Measurements from ENCODE around the gene ROMO1.
"Not testable (repeated sequence)": the region's sequence is repeated elsewhere in the genome, so short reads cannot be mapped to it uniquely, and the experiment has no call there.

The ROMO1 gene

DNA sequence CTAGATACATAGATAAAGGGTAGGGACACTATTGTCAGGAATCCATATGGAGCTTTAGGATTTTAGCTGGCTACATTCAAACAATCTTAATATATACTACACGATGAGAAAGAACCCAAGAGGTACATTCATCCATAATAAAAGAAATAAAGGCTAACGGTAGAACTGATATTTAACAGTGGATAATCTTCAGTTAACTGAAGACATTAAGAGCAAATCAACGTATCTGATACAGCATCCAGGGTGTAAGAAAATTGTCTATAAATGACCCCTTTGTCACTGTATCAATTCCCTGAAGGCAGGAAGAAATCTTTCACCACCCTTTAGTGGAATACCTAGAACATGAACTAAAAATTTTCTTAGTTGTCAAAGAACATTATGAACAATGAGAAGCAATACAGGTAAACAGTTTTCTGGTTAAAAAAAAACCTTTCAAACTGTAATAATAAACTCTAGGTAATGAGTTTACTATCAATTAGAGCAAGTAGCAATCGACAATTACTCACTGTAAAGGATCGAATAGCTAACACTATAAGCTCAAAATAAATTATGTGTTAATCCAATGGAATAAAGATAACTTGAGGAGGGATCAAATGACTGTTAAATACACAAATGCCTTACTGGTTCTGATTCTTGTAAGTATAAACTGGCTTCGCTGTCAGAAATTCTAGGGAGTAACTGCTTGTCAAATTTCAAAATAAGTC is 11.8 kb downstream of the ROMO1 start:
- peaks cover 37% of the 10 kb centered on the region for H3K4me1 Mint-ChIP-seq (ENCODE audit: low read depth)

GRCh38 chr20:35711588-35712209 is 12.5 kb downstream of the ROMO1 start:
- H3K27ac Mint-ChIP-seq = peak overlapping the region; percentile 47
- no peak for DNase-seq (ENCODE audit: low spot score)
- peaks cover 65% of the 10 kb centered on the region for H3K36me3 Mint-ChIP-seq (ENCODE audit: low read depth)
- H3K4me3 Mint-ChIP-seq = peak overlapping the region; percentile 46
- H3K4me1 Mint-ChIP-seq (ENCODE audit: low read depth) = peaks cover 38% of the 10 kb centered on the region
- no peaks in the 10 kb centered on the region for H3K27me3 Mint-ChIP-seq (ENCODE audit: low read depth)
- H3K9me3 Mint-ChIP-seq = no peaks in the 10 kb centered on the region

More for the DNA sequence above, 11.8 kb downstream of the ROMO1 start:
- Mint-ChIP-seq H3K4me3 (peak overlapping the region; percentile 46), H3K27me3 (ENCODE audit: low read depth) (no peaks in the 10 kb centered on the region), H3K27ac (peak overlapping the region; percentile 47), H3K9me3 (no peaks in the 10 kb centered on the region), H3K36me3 (ENCODE audit: low read depth) (peaks cover 66% of the 10 kb centered on the region)
- DNase-seq (ENCODE audit: low spot score) = no peak

DNA sequence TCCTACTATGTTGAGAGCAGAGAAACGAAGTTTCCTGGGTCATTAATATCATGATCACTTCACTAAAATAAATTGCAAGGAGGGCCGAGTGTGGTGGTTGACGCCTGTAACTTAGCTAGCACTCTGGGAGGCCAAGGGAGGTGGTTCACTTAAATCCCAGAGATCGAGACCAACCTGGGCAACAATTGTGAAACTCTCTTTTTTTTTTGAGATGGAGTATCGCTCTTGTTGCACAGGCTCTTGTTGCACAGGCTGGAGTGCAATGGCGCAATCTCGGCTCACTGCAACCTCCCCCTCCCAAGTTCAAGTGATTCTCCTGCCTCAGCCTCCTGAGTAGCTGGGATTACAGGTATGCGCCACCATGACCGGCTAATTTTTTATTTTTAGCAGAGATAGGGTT is 13.9 kb downstream of the ROMO1 start:
- H3K4me3 Mint-ChIP-seq; H3K27me3 Mint-ChIP-seq (ENCODE audit: low read depth): not testable (repeated sequence)

GRCh38 chr20:35714127-35714526 is 14.9 kb downstream of the ROMO1 start:
- H3K4me3 Mint-ChIP-seq = no peak overlapping the region

More for the DNA sequence above, 13.9 kb downstream of the ROMO1 start:
- not testable (repeated sequence) for H3K27ac Mint-ChIP-seq; DNase-seq (ENCODE audit: low spot score); H3K9me3 Mint-ChIP-seq
- Mint-ChIP-seq H3K4me1 (ENCODE audit: low read depth) (peaks cover 40% of the 10 kb centered on the region), H3K36me3 (ENCODE audit: low read depth) (peaks cover 66% of the 10 kb centered on the region)

DNA sequence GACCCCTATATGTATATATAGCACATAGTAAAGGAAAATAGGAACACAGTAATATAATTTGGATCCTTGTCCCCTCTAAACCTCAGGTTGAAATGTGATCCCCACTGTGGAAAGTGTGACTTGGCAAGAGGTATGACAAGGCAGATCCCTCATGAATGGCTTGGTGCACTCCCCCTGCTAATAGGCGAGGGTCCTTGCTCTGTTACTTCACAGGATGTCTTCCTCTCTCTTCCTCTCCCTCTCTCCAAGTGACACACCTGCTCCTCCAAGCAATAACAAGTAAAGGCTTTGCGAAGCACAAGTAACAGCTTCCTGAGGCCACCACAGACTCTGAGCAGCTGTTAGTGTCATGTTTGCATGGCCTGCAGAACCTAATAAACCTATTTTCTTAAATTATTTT is 16.4 kb downstream of the ROMO1 start:
- Mint-ChIP-seq H3K9me3 (no peaks in the 10 kb centered on the region), H3K4me3 (no peak overlapping the region), H3K36me3 (ENCODE audit: low read depth) (peaks cover 66% of the 10 kb centered on the region), H3K27me3 (ENCODE audit: low read depth) (no peaks in the 10 kb centered on the region), H3K4me1 (ENCODE audit: low read depth) (peaks cover 38% of the 10 kb centered on the region), H3K27ac (no peak overlapping the region)
- DNase-seq (ENCODE audit: low spot score) = no peak

More at GRCh38 chr20:35714127-35714526, 14.9 kb downstream of the ROMO1 start:
- no peaks in the 10 kb centered on the region for H3K9me3 Mint-ChIP-seq
- no peaks in the 10 kb centered on the region for H3K27me3 Mint-ChIP-seq (ENCODE audit: low read depth)
- H3K4me1 Mint-ChIP-seq (ENCODE audit: low read depth) = peaks cover 39% of the 10 kb centered on the region
- no peak for DNase-seq (ENCODE audit: low spot score)
- no peak overlapping the region for H3K27ac Mint-ChIP-seq
- H3K36me3 Mint-ChIP-seq (ENCODE audit: low read depth) = peaks cover 66% of the 10 kb centered on the region

GRCh38 chr20:35716330-35716729 is 17.1 kb downstream of the ROMO1 start:
- Mint-ChIP-seq H3K4me3 (no peak overlapping the region), H3K36me3 (ENCODE audit: low read depth) (peaks cover 65% of the 10 kb centered on the region), H3K4me1 (ENCODE audit: low read depth) (peaks cover 33% of the 10 kb centered on the region), H3K27me3 (ENCODE audit: low read depth) (no peaks in the 10 kb centered on the region), H3K27ac (no peak overlapping the region), H3K9me3 (no peaks in the 10 kb centered on the region)
- DNase-seq (ENCODE audit: low spot score) = no peak

DNA sequence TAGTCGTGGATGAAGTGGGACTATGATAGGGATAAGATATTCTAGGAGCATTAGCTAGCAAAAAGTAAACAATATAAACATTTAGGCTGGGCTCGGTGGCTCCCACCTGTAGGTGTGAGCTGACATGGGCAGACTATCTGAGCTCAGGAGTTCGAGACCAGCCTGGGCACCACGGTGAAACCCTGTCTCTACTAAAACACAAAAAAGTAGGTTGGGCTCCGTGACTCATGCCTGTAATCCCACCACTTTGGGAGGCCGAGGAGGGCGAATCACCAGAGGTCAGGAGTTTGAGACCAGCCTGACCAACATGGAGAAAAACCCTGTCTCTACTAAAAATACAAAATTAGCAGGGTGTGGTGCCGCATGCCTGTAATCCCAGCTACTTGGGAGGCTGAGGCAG is 19.1 kb downstream of the ROMO1 start:
- not testable (repeated sequence) for H3K4me3 Mint-ChIP-seq; H3K27ac Mint-ChIP-seq; H3K27me3 Mint-ChIP-seq (ENCODE audit: low read depth); H3K9me3 Mint-ChIP-seq; DNase-seq (ENCODE audit: low spot score)
- peaks cover 67% of the 10 kb centered on the region for H3K36me3 Mint-ChIP-seq (ENCODE audit: low read depth)
- H3K4me1 Mint-ChIP-seq (ENCODE audit: low read depth) = peaks cover 30% of the 10 kb centered on the region

DNA sequence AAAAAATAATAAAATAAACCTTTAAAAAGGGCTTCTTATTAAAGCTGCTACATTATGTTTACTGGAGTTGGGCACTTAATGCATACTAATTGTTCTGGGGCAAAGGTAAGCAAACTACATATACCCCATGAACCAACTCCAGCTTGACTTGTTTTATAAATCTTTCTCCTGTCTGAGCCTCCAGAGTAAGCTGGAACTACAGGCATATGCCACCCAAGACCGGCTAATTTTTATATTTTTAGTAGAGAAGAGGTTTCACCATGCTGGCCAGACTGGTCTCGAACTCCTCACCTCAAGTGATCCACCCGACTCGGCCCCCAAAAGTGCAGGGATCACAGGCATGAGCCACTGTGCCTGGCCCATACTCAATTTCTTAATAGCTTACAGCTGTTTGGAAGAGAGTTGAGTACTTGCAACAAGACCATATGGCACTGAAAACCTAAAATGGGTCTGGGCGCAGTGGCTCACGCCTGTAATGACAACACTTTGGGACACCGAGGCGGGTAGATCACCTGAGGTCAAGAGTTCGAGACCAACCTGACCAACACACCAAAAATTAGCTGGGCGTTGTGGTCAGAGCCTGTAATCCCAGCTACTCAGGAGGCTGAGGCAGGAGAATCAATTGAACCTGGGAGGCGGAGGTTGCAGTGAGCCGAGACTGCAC is 19.9 kb downstream of the ROMO1 start:
- Mint-ChIP-seq H3K4me1 (ENCODE audit: low read depth) (peaks cover 29% of the 10 kb centered on the region), H3K36me3 (ENCODE audit: low read depth) (peaks cover 67% of the 10 kb centered on the region), H3K4me3 (no peak overlapping the region), H3K27ac (no peak overlapping the region), H3K9me3 (no peaks in the 10 kb centered on the region), H3K27me3 (ENCODE audit: low read depth) (no peaks in the 10 kb centered on the region)
- no peak for DNase-seq (ENCODE audit: low spot score)

DNA sequence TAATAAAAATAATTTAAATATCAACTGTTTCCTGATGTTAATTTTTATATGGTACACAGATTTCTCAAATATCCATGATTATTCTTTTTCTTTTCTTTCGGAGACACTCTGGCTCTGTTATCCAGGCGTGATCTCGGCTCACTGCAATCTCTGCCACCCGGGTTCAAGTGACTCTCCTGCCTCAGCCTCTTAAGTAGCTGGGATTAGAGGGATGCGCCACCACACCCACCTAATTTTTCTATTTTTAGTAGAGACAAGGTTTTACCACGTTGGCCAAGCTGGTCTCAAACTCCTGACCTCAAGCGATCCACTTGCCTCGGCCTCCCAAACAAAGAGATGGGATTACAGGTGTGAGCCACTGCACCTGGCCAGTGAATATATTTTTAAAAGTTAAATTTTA is 20.5 kb downstream of the ROMO1 start:
- Mint-ChIP-seq H3K9me3 (no peaks in the 10 kb centered on the region), H3K4me3 (no peak overlapping the region), H3K36me3 (ENCODE audit: low read depth) (peaks cover 69% of the 10 kb centered on the region), H3K27ac (no peak overlapping the region), H3K27me3 (ENCODE audit: low read depth) (no peaks in the 10 kb centered on the region), H3K4me1 (ENCODE audit: low read depth) (peaks cover 31% of the 10 kb centered on the region)
- DNase-seq (ENCODE audit: low spot score) = no peak

DNA sequence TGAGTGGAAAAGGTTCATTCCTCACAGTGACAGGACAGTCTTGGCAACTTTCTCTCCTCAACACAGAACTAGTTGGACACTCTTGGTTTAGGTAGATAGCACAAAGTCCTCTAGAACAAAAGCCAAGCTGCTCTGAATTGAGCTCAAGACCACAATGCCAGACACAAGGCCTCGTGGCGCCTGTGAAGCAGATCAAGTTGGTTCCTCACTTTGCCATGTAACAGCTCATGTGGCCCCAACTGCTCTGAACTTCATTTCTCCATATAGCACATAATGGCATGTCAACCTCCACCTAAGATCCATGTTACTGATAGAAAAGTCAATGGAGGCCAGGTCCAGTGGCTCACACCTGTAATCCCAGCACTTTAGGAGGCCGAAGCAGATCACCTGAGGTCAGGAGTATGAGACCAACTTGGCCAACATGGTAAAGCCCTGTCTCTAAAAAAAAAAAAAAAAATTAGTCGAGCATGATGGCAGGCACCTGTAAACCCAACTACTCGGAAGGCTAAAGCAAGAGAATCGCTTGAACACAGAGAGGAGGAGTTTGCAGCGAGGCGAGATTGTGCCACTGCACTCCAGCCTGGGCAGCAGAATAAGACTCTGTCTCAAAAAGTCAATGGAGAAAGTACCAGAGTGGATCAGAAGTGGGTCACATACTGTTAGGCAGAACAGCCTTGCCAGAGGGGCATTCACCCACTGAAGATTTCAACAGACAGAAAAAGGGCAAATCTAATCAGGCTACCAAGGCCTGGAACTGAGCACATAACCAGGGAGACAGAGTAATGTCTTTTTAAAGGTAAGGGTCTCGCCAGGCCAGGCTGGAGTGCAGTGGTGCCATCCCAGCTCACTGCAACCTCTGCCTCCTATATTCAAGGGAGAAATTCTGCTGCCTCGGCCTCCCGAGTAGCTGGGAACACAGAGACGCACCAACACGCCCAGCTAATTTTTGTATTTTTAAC is 21.2 kb downstream of the ROMO1 start:
- Mint-ChIP-seq H3K36me3 (ENCODE audit: low read depth) (peaks cover 71% of the 10 kb centered on the region), H3K9me3 (no peaks in the 10 kb centered on the region), H3K27ac (no peak overlapping the region), H3K4me1 (ENCODE audit: low read depth) (peaks cover 33% of the 10 kb centered on the region), H3K27me3 (ENCODE audit: low read depth) (no peaks in the 10 kb centered on the region), H3K4me3 (no peak overlapping the region)
- no peak for DNase-seq (ENCODE audit: low spot score)

DNA sequence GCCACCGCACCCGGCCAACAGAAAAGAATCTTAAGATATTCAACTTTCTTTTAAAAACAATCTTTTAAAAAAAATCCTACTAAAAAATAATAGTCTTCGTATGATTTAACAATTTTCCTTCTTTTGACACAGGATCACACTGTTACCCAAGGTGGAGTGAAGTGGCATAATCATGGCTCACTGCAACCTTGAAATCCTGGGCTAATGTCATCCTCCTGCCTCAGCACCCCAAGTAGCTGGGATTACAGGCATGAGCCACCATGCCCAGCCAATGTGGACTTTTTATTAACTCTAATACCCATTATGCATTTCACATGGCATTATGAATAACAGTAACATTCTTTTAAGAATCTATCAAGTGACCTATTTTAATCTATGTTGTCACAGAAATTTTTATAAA is 22.0 kb downstream of the ROMO1 start:
- no peak overlapping the region for H3K27ac Mint-ChIP-seq
- DNase-seq (ENCODE audit: low spot score) = no peak
- peaks cover 30% of the 10 kb centered on the region for H3K4me1 Mint-ChIP-seq (ENCODE audit: low read depth)
- no peaks in the 10 kb centered on the region for H3K9me3 Mint-ChIP-seq
- H3K27me3 Mint-ChIP-seq (ENCODE audit: low read depth) = no peaks in the 10 kb centered on the region
- H3K36me3 Mint-ChIP-seq (ENCODE audit: low read depth) = peaks cover 70% of the 10 kb centered on the region
- H3K4me3 Mint-ChIP-seq = no peak overlapping the region

DNA sequence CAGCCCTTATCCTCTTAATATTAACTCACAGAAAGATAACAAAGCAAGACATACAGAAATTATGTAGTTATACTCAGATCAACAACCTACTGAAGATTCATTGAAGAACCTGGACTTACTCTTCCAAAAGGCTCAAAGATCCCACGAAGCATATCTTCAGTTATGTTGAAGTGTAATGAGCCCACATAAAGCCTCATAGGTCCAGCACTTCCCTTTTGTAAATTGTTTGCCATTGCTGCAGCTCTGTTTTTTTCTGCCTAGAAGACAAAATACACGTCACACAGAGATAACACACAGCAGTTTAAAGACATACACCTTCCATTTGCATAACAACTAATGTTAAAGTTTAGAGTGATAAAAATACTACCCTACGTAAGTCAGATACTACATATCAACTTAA is 22.4 kb downstream of the ROMO1 start:
- H3K4me3 Mint-ChIP-seq = no peak overlapping the region
- H3K27me3 Mint-ChIP-seq (ENCODE audit: low read depth) = no peaks in the 10 kb centered on the region
- H3K27ac Mint-ChIP-seq = no peak overlapping the region
- DNase-seq (ENCODE audit: low spot score) = no peak
- H3K4me1 Mint-ChIP-seq (ENCODE audit: low read depth) = peaks cover 30% of the 10 kb centered on the region
- no peaks in the 10 kb centered on the region for H3K9me3 Mint-ChIP-seq
- peaks cover 71% of the 10 kb centered on the region for H3K36me3 Mint-ChIP-seq (ENCODE audit: low read depth)

DNA sequence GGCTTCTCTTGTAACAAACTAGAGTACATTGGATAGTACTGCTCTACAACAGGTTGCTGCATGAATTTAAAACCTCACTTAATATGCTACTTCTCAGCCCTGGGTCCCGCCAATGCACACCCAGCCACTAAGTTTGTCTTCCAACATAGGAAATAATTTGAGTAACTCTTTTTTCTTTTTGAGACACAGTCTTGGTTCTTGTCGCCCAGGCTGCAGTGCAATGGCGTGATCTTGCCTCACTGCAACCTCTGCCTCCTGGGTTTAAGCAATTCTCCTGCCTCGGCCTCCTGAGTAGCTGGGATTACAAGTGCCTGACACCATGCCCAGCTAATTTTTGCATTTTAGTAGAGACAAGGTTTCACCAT is 24.1 kb downstream of the ROMO1 start:
- not testable (repeated sequence) for H3K4me3 Mint-ChIP-seq; H3K27ac Mint-ChIP-seq; H3K27me3 Mint-ChIP-seq (ENCODE audit: low read depth); DNase-seq (ENCODE audit: low spot score); H3K9me3 Mint-ChIP-seq
- peaks cover 66% of the 10 kb centered on the region for H3K36me3 Mint-ChIP-seq (ENCODE audit: low read depth)
- H3K4me1 Mint-ChIP-seq (ENCODE audit: low read depth) = peaks cover 30% of the 10 kb centered on the region
